ENCODE results near the gene SERP2.

SERP2 gene

GRCh38 chr13:44404261-44405132, 30.9 kb downstream of the SERP2 start:
- no peaks in the 10 kb centered on the region for H3K36me3 ChIP-seq (replicated peaks; ENCODE audit: low read depth, low read length)
- H3K27me3 ChIP-seq (ENCODE audit: low read depth, low read length) = peaks cover 47% of the 10 kb centered on the region
- no peak overlapping the region for H3K9ac ChIP-seq (ENCODE audit: low read length)
- H3K27ac ChIP-seq (ENCODE audit: low read length) = no peak overlapping the region
- no peaks in the 10 kb centered on the region for H3K9me3 ChIP-seq (ENCODE audit: insufficient read depth, low read length)
- no peak overlapping the region for H3K4me3 ChIP-seq (ENCODE audit: low read length)
- H4K20me1 ChIP-seq (ENCODE audit: insufficient read depth, low read length) = no peaks in the 10 kb centered on the region
- no peaks in the 10 kb centered on the region for H3K4me1 ChIP-seq (ENCODE audit: low read length)
- H3K79me2 ChIP-seq (ENCODE audit: low read length) = no peaks in the 10 kb centered on the region
- H3K4me2 ChIP-seq (ENCODE audit: low read length) = no peak overlapping the region
- TF ChIP-seq EZH2phosphoT487 (IDR thresholded peaks at IDR 0.05; ENCODE audit: low read depth) (no peak), CTCF (IDR thresholded peaks at IDR 0.05; ENCODE audit: low read depth, low read length) (no peak)
- H2AFZ ChIP-seq (ENCODE audit: low read depth, low read length) = no peak overlapping the region

- Histone ChIP-seq H3K27me3 (ENCODE audit: low read depth, low read length) (peaks cover 39% of the 10 kb centered on the region), H3K36me3 (replicated peaks; ENCODE audit: low read depth, low read length) (no peaks in the 10 kb centered on the region), H3K4me2 (ENCODE audit: low read length) (no peak overlapping the region), H3K4me3 (ENCODE audit: low read length) (no peak overlapping the region), H2AFZ (ENCODE audit: low read depth, low read length) (no peak overlapping the region), H3K9ac (ENCODE audit: low read length) (no peak overlapping the region), H3K4me1 (ENCODE audit: low read length) (no peaks in the 10 kb centered on the region), H3K79me2 (ENCODE audit: low read length) (no peaks in the 10 kb centered on the region), H4K20me1 (ENCODE audit: insufficient read depth, low read length) (no peaks in the 10 kb centered on the region), H3K27ac (ENCODE audit: low read length) (no peak overlapping the region), H3K9me3 (ENCODE audit: insufficient read depth, low read length) (no peaks in the 10 kb centered on the region)
- no peak for TF ChIP-seq CTCF (IDR thresholded peaks at IDR 0.05; ENCODE audit: low read depth, low read length)
- TF ChIP-seq EZH2phosphoT487 (IDR thresholded peaks at IDR 0.05; ENCODE audit: low read depth) = no peak
Measured at GRCh38 chr13:44406617-44407016, 33.0 kb downstream of the SERP2 start.

- no peaks in the 10 kb centered on the region for H3K36me3 ChIP-seq (replicated peaks; ENCODE audit: low read depth, low read length)
- no peak for TF ChIP-seq CTCF (IDR thresholded peaks at IDR 0.05; ENCODE audit: low read depth, low read length)
- no peak for TF ChIP-seq EZH2phosphoT487 (IDR thresholded peaks at IDR 0.05; ENCODE audit: low read depth)
- H3K4me3 ChIP-seq (ENCODE audit: low read length) = no peak overlapping the region
- no peak overlapping the region for H3K27ac ChIP-seq (ENCODE audit: low read length)
- H3K9me3 ChIP-seq (ENCODE audit: insufficient read depth, low read length) = no peaks in the 10 kb centered on the region
- no peak overlapping the region for H2AFZ ChIP-seq (ENCODE audit: low read depth, low read length)
- H3K27me3 ChIP-seq (ENCODE audit: low read depth, low read length) = peaks cover 43% of the 10 kb centered on the region
- no peaks in the 10 kb centered on the region for H3K79me2 ChIP-seq (ENCODE audit: low read length)
- H3K4me1 ChIP-seq (ENCODE audit: low read length) = no peaks in the 10 kb centered on the region
- H3K9ac ChIP-seq (ENCODE audit: low read length) = no peak overlapping the region
- no peaks in the 10 kb centered on the region for H4K20me1 ChIP-seq (ENCODE audit: insufficient read depth, low read length)
- no peak overlapping the region for H3K4me2 ChIP-seq (ENCODE audit: low read length)
Measured at GRCh38 chr13:44407379-44407778, 33.8 kb downstream of the SERP2 start.

- H3K4me2 ChIP-seq (ENCODE audit: low read length) = no peak overlapping the region
- no peak overlapping the region for H3K27ac ChIP-seq (ENCODE audit: low read length)
- H2AFZ ChIP-seq (ENCODE audit: low read depth, low read length) = no peak overlapping the region
- H4K20me1 ChIP-seq (ENCODE audit: insufficient read depth, low read length) = no peaks in the 10 kb centered on the region
- no peaks in the 10 kb centered on the region for H3K9me3 ChIP-seq (ENCODE audit: insufficient read depth, low read length)
- H3K9ac ChIP-seq (ENCODE audit: low read length) = no peak overlapping the region
- peaks cover 43% of the 10 kb centered on the region for H3K27me3 ChIP-seq (ENCODE audit: low read depth, low read length)
- H3K36me3 ChIP-seq (replicated peaks; ENCODE audit: low read depth, low read length) = no peaks in the 10 kb centered on the region
- no peaks in the 10 kb centered on the region for H3K4me1 ChIP-seq (ENCODE audit: low read length)
- H3K79me2 ChIP-seq (ENCODE audit: low read length) = no peaks in the 10 kb centered on the region
- TF ChIP-seq EZH2phosphoT487 (IDR thresholded peaks at IDR 0.05; ENCODE audit: low read depth) (no peak), CTCF (IDR thresholded peaks at IDR 0.05; ENCODE audit: low read depth, low read length) (no peak)
- H3K4me3 ChIP-seq (ENCODE audit: low read length) = no peak overlapping the region
Measured at GRCh38 chr13:44407891-44408290, 34.3 kb downstream of the SERP2 start.
